ENCODE measurements around the gene KLHL36.

The KLHL36 gene

DNA sequence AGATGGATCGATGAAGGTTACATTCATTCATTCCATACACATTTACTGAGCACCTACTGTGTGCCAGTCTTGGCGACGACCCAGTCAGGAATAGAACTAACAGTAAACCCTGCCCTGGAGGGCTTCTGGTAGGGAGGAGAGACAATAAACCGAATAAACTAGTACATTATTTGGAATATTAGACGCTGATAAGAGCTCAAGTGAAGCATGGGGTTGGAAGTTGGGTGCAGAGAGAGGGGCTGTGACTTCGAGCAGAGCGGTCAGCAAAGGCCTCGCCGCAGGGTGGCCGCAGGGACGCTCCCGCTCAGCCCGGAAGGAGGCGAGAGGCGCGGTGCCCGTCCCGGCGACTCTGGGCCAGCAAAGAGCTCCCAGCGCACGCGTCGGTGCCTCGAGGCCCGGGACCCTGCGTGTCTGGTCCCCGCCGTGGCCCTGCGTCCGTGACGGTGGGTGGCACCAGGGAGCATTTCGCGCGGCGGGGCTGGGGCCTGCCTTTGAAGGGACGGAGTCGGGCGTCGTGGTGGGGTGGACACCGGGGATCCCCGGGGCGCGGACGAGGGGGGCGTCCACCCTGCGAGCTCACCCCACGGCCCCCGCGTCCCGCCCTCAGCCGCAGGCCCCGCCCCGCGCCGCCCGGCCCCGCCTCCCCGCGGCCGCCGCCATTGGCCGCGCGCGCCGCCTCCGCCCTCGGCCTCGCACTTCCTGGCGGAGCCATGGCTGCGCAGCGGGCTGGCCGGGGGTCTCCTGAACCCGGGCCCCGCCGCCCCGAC, at the start of gene KLHL36:
Gene KLHL36, plus strand, starts transcription at position 684 of the 767 bp plus-strand sequence. CDS start 2,357 bp downstream, outside the sequence.
- DNase-seq (ENCODE audit: low spot score) = peak; percentile 46

DNA sequence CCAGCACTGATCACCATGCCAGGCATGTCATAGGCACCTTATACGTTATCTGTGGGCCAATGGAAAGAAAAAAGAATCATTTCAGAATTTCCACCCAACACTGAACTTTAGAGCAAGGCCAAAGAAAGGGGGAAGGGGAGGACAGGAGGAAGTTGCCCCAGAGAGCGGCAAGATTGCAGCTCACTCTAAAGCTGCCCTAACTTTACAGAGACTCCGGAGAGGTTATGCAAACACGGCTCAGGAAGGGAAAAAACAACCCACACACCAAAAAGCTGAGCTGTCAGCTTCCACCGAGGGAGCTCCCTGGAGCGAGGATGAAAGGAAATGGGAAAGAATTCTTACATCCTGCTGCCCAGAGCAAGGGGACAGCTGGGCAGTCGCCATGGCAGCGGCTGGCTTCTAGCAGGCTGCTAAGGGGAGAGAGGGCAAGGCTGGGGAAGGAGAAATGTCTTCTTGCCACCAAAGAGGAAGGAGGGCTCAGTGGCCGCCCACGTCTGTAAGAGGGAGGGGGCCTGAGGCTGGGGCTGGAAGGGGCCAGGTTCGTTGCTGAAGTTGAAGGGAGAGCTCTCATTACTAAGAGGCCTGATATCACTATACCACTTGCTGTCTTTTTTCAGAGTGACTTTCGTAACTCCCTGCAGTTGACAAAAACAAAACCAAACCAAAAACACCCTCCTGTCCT, 48.6 kb upstream of the KLHL36 start:
- DNase-seq (ENCODE audit: low spot score) = no peak

DNA sequence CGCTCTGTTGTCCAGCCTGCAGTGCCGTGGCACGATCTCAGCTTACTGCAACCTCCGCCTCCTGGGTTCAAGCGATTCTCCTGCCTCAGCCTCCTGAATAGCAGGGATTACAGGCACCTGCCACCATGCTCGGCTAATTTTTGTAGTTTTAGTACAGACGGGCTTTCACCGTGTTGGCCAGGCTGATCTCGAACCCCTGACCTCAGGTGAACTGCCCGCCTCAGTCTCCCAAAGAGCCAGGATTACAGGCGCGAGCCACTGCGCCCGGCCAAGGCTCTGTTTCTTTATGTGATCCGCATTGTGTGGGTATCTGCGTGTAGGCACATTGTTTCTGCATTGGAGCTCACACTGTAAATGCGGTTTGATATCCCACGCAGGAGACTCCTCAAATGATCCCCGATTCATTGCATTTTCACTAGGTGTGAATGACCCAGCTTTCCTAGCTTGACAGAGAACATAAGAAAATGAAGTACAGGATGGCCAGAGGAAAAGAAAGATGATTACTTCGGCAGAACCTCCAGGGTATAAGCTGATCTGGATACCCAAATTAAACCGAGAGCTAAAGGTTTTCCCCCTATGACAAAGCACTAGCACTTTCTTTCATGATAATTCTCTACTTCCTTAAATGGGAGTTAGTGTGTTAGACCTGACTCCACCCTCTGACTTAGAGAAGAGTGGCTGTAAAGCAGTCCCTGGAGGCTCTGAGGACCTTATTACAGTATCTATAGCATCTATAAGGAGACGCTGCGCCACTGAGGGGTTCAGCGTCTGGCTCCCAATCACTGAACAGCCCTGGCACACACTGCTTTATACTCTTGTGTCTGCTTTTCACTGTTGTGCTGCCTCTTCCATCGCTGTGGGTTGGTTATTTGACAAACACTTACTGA, 47.7 kb upstream of the KLHL36 start:
- DNase-seq (ENCODE audit: low spot score) = no peak

DNA sequence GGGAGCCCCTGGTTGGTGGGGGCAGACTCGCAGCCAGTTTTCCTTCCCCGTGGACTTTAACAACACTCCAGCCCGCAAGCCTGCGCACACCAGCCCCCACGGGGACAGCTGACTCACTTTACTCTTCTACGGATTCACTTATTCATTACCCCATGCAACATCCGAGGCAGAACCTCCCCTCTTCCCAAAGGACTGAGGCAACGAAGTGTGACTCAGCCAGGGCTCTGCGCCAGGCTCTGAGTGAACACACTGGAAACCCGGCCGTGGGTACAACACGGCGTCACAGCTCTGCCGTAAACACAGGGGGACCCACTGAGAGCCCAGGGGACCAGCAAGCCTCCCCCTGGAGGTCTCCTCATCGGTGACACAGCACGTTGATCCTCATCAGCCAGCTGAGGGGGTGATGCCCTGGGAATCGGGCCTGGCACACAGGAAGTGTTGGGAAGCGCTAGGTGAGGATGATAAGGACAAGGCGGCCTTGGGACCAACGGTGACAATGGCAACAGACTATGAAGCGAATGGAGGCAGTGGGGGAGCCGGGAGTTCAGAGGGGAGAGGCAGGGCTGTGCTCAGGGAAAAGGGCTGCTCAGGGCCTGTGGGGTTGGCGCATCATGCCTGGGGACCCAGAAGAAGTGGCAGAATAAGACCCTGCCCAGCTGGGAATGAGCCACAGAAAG, 45.0 kb upstream of the KLHL36 start:
- DNase-seq (ENCODE audit: low spot score) = peak; percentile 34

GRCh38 chr16:84603940-84604339, 44.4 kb upstream of the KLHL36 start:
- DNase-seq (ENCODE audit: low spot score) = no peak

GRCh38 chr16:84604477-84605013, 43.8 kb upstream of the KLHL36 start:
- DNase-seq (ENCODE audit: low spot score) = no peak

- no peak for DNase-seq (ENCODE audit: low spot score)
Measured at GRCh38 chr16:84605339-84605848, 42.9 kb upstream of the KLHL36 start.

DNA sequence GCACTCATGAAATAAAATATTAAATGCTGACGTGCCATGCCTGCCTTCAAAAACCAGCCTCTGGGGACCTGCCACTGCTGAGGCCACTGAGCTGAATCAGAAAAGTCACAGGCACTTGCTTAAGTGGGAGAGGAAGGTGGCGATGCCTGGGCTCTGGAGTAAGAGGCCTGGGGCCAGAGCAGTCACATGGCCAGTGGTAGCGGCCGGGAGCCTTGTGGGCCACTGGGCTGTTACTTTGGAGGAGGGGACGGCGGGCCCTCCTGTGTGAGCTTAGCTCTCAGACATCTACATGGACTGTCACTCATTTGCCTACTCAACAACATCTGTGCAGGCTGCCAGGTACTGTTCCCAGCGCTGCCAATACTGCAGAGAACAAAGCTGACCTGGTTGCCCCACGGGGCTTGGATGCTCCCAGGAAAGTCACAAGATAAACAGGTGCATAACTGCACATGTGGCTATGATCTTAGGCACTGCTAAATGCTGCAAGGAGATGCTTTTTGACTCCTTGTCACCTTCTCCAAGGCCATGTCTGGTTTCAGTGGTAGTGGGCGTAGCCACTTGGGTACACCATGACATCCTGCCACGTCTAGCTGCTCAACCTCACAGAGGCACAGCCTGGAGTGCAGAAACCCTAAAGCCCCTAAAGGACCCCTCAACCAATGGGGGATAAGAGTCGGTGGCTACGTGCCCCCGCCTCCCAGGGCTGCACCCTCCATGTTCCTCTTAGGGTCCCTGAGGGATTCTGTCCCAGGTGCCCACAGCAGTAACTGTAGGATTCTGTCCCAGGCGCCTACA, 42.0 kb upstream of the KLHL36 start:
- no peak for DNase-seq (ENCODE audit: low spot score)

GRCh38 chr16:84607061-84607460, 41.2 kb upstream of the KLHL36 start:
- DNase-seq (ENCODE audit: low spot score) = no peak

GRCh38 chr16:84607694-84608093, 40.6 kb upstream of the KLHL36 start:
- DNase-seq (ENCODE audit: low spot score) = no peak

GRCh38 chr16:84608282-84608681, 40.0 kb upstream of the KLHL36 start:
- DNase-seq (ENCODE audit: low spot score) = no peak

DNA sequence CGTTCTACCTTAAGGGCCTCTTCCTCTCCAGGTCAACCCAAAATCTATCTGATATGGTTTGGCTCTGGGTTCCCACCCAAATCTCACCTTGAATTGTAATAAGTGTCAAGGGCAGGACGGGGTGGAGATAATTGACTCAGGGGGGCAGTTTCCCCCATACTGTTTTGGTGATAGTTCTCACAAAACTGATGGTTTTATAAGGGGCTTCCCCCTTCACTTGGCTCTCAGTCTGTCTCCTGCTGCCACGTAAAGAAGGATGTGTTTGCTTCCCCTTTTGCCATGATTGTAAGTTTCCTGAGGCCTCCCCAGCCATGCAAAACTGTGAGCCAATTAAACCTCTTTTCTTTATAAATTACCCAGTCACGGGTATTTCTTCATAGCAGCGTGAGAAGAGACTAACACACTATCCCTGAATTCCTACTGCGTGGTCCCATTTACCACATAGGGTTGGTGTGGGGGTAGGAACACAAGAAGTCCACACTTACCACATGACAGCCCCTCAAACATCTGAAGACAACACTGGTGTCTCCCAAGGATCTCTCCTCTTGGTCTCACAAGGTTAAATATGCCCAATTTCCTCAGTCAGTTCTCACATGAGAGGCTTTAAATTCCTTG, 38.6 kb upstream of the KLHL36 start:
- DNase-seq (ENCODE audit: low spot score) = no peak

GRCh38 chr16:84610376-84610775, 37.9 kb upstream of the KLHL36 start:
- DNase-seq (ENCODE audit: low spot score) = no peak

- DNase-seq (ENCODE audit: low spot score) = no peak
Measured at GRCh38 chr16:84611041-84611440, 37.3 kb upstream of the KLHL36 start.

GRCh38 chr16:84612686-84613085, 35.6 kb upstream of the KLHL36 start:
- no peak for DNase-seq (ENCODE audit: low spot score)

GRCh38 chr16:84613408-84614072, 34.8 kb upstream of the KLHL36 start:
- no peak for DNase-seq (ENCODE audit: low spot score)

- no peak for DNase-seq (ENCODE audit: low spot score)
Measured at GRCh38 chr16:84614073-84614459, 34.2 kb upstream of the KLHL36 start.

- DNase-seq (ENCODE audit: low spot score) = no peak
Measured at GRCh38 chr16:84614623-84614967, 33.7 kb upstream of the KLHL36 start.

GRCh38 chr16:84614968-84615813, 33.1 kb upstream of the KLHL36 start:
- no peak for DNase-seq (ENCODE audit: low spot score)
